Effector CD4-positive, alpha-beta T cell (primary cell): ENCODE results near the gene STAG3.
"Not testable (repeated sequence)": the region's sequence is repeated elsewhere in the genome, so short reads cannot be mapped to it uniquely, and the experiment has no call there.

Source experiments
- DNase-seq: peaks from one replicate; pipeline ENCODE4 v3.0.0-alpha.2; 2020

Gene STAG3

GRCh38 chr7:100212631-100213286 is 35.0 kb downstream of the STAG3 start:
- DNase-seq = no peak

- no peak for DNase-seq
These were observed 36.0 kb downstream of the STAG3 start for GRCh38 chr7:100213672-100214071.

GRCh38 chr7:100214356-100214755 is 36.6 kb downstream of the STAG3 start:
- DNase-seq = not testable (repeated sequence)

- DNase-seq = no peak
These were observed 38.2 kb downstream of the STAG3 start for GRCh38 chr7:100215895-100216294.

GRCh38 chr7:100217934-100218333 is 40.2 kb downstream of the STAG3 start:
- peak; percentile 58 for DNase-seq

- no peak for DNase-seq
These were observed 41.6 kb downstream of the STAG3 start for GRCh38 chr7:100219271-100219737.

DNA sequence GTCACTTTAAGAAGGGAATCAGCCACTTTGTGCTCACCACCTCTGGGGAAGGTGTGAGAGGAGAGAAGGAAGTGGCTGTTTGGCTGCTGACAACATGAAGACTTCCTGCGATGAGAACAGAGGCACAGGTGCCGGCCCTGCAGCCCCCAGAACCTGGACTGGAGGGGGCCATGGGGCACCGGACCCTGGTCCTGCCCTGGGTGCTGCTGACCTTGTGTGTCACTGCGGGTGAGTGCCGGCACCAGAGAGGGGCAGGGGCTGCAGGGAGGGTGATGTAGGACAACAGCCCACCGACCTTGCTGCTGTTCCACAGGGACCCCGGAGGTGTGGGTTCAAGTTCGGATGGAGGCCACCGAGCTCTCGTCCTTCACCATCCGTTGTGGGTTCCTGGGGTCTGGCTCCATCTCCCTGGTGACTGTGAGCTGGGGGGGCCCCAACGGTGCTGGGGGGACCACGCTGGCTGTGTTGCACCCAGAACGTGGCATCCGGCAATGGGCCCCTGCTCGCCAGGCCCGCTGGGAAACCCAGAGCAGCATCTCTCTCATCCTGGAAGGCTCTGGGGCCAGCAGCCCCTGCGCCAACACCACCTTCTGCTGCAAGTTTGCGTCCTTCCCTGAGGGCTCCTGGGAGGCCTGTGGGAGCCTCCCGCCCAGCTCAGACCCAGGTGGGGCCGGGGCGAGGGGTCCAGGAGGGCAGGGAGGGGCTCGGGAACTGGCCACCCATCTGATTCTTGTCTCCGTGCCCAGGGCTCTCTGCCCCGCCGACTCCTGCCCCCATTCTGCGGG is 42.3 kb downstream of the STAG3 start, which contains the start of gene PVRIG:
Gene PVRIG (plus strand): TSS at position 149 of the 785 bp plus-strand sequence. CDS start 22 bp downstream, at position 171.
- DNase-seq = not testable (repeated sequence)

DNA sequence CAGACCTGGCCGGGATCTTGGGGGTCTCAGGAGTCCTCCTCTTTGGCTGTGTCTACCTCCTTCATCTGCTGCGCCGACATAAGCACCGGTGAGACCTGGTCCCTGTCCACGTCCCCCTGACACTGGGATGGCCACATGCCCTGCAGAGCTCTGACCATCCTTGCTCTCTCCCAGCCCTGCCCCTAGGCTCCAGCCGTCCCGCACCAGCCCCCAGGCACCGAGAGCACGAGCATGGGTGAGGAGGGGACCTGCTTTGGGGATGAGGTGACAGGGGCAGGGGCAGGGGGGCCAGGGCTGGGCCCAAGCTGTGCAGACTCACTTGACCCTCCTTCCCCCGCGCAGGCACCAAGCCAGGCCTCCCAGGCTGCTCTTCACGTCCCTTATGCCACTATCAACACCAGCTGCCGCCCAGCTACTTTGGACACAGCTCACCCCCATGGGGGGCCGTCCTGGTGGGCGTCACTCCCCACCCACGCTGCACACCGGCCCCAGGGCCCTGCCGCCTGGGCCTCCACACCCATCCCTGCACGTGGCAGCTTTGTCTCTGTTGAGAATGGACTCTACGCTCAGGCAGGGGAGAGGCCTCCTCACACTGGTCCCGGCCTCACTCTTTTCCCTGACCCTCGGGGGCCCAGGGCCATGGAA is 43.0 kb downstream of the STAG3 start:
- no peak for DNase-seq

DNA sequence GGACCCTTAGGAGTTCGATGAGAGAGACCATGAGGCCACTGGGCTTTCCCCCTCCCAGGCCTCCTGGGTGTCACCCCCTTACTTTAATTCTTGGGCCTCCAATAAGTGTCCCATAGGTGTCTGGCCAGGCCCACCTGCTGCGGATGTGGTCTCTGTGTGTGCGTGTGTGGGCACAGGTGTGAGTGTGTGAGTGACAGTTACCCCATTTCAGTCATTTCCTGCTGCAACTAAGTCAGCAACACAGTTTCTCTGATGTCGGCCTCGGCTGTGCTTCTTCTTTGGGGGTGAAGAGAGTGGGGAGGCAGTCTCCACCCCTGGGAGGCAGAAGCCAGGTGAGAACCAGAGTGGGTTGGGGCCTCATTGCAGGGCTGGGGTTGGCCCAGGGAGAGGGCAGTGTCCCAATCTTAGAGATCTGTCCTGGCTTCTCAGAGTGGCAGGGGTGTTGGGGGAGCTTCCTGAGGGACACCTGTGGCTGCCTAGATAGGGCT is 43.6 kb downstream of the STAG3 start:
- DNase-seq = peak; percentile 77

DNA sequence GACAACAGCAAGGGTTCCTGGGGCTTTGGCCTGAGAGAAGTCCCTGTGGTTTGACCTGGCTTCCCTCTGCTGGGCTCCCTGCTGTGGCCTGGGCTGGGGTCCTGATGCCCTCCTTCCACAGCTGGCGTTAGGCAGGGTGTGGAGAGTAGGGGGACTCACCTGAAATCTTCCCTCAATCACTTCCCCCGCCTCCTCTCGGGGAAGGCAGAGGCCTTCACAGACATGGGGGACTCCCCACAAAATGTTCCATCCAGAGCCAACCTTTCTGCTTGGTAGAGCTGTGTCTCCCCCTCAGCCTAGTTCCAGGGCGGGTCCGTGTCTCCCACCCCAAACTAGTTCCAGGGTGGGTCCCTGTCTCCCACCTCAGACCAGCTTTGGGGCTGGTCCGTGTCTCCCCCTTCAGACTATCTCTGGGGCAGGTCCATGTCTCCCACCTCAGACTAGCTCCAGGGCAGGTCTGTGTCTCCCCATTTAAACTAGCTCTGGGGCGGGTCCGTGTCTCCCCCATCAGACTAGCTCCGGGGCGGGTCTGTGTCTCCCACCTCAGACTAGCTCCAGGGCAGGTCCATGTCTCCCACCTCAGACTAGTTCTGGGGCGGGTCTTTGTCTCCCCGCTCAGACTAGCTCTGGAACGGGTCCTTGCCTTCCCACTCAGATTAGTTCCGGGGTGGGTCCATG is 44.2 kb downstream of the STAG3 start:
- DNase-seq = no peak

- no peak for DNase-seq
These were observed 44.9 kb downstream of the STAG3 start for GRCh38 chr7:100222445-100223132.

- not testable (repeated sequence) for DNase-seq
These were observed 45.7 kb downstream of the STAG3 start for GRCh38 chr7:100223376-100223927.

GRCh38 chr7:100224891-100225290 is 47.2 kb downstream of the STAG3 start:
- not testable (repeated sequence) for DNase-seq

- DNase-seq = not testable (repeated sequence)
These were observed 57.1 kb downstream of the STAG3 start for GRCh38 chr7:100234660-100235317.

GRCh38 chr7:100239975-100240374 is 62.3 kb downstream of the STAG3 start:
- not testable (repeated sequence) for DNase-seq

DNA sequence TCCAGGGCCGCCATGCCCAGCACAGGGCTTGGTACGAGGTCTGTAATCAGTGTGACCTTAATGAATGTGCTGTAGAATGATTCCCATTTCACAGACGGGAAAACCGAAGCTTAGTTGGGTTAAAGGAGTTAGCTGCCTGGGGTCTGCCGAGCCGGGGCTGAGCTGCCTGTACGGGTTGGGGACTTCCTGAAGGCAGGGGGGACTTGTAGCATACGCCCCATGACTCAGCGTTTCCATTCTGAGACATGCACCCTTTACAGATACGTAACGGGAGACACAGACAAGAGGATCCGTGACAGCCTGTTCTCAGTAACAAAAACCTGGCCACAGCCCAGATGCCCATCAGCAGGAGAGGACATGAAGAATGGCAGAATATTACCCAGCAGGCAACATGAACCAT is 65.7 kb downstream of the STAG3 start:
- peak; percentile 16 for DNase-seq

GRCh38 chr7:100244988-100245605 is 67.4 kb downstream of the STAG3 start:
- not testable (repeated sequence) for DNase-seq

DNA sequence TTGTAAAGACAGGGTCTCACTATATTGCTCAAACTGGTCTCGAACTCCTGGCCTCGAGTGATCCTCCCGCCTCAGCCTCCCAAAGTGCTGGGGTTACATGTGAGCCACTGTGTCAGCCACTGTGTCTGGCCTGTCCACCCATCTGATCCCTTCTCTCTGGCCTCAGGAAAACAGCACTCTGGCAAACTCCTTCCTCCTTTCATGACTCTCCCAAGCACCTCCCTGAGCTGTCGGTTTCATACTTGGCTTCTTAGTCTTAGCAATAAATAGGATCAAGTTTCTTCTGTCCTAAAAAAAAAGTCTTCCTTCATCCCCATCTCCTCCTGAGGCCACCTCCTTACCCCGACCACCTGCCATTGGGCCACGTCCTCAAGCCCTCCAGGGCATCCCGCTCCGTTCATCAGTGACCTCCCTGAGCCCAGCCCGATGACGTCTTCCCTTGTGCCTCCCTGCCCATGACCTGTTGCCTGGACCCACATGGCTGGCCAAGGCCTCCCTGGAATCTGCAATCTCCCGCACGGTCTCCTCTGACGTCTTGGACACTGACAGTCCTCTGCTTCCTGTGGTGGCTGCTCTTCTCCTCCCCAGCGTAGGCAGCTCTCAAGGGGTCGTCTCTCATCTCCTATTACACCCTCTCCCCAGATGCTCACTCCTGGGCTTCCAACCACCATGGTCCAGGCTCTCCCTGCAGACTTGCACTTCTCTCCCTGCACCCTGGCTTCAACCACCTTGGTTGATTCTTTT is 68.6 kb downstream of the STAG3 start:
- not testable (repeated sequence) for DNase-seq

- not testable (repeated sequence) for DNase-seq
These were observed 69.1 kb downstream of the STAG3 start for GRCh38 chr7:100246865-100247137.

- no peak for DNase-seq
These were observed 69.5 kb downstream of the STAG3 start for GRCh38 chr7:100247152-100247757.
